Heart right ventricle (tissue), 16 donors: ENCODE results near the gene LIMCH1. TPM values are rescaled to one million over a fixed set of nuclear protein-coding genes. Genes with fewer than 3 reads are reported as not detected.

Source experiments
- ATAC-seq, 8 donors: fragments of 200-7000 bp; cut with Tn5 transposase; one replicate each; pipeline ENCODE4 v1.9.1; 2020; ENCODE audit warnings: mild to moderate bottlenecking in 8 of 8, moderate library complexity in 8 of 8, moderate number of reproducible peaks in 1 of 8
- DNase-seq, 2 donors: peaks; one replicate each; pipeline ENCODE4 v3.0.0-alpha.2; 2020
- H3K27ac ChIP-seq, 10 donors: fragments of 200-600 bp; sonication (generic) in 2 of 10; one replicate each; pipeline versions ENCODE4 v1.5.0 to v1.8.0; 2020 to 2022; ENCODE audit warnings: mild to moderate bottlenecking in 3 of 10
- H3K27me3 ChIP-seq, 7 donors: fragments of 200-600 bp; one replicate each; pipeline ENCODE4 v1.8.0; 2021 to 2022; ENCODE audit warnings: mild to moderate bottlenecking in 2 of 7
- H3K36me3 ChIP-seq, 9 donors: fragments of 200-600 bp; sonication (generic) in 1 of 9; one replicate each; pipeline versions ENCODE4 v1.5.0 to v1.8.0; 2020 to 2022; ENCODE audit warnings: mild to moderate bottlenecking in 2 of 9
- H3K4me1 ChIP-seq, 9 donors: fragments of 200-600 bp; sonication (generic) in 1 of 9; one replicate each; pipeline versions ENCODE4 v1.5.0 to v1.8.0; 2020 to 2022; ENCODE audit warnings: mild to moderate bottlenecking in 4 of 9
- H3K4me3 ChIP-seq, 10 donors: fragments of 200-600 bp; sonication (generic) in 2 of 10; one replicate each; pipeline versions ENCODE4 v1.5.0 to v1.8.0; 2020 to 2022; ENCODE audit warnings: mild to moderate bottlenecking in 7 of 10, moderate library complexity in 2 of 10
- H3K9me3 ChIP-seq, 11 donors: fragments of 200-600 bp in 10 of 11; sonication (generic) in 2 of 11; one replicate each; pipeline versions ENCODE4 v1.5.0 to v1.8.0; 2013 to 2022; ENCODE audit warnings: mild to moderate bottlenecking in 2 of 11, control low read depth in 1 of 11, moderate library complexity in 1 of 11
- CTCF ChIP-seq, 9 donors: fragments of 200-600 bp; sonication (generic) in 2 of 9; IDR thresholded peaks; one replicate each; pipeline versions ENCODE4 v1.5.0 to v1.8.0; 2021 to 2022; ENCODE audit warnings: antibody characterized with exemption in 9 of 9, mild to moderate bottlenecking in 5 of 9, moderate library complexity in 1 of 9
- WGBS, 2 donors: extraction: QIAGEN DNeasy Blood & Tissue Kit; methylation state at CpG; one replicate each; pipeline ENCODE4 v1.1.7; 2013; ENCODE audit warnings: inconsistent platforms in 1 of 2; 5-methylcytosine and 5-hydroxymethylcytosine counted together
- intact Hi-C, 10 donors: fragments of 100-400 bp; cut with DNase I; formaldehyde crosslinking; loops; one replicate each; pipeline versions ENCODE4 v1.11.1 to v1.14.2; 2022
- polyA plus RNA-seq, 2 donors: library from polyadenylated mRNA; stranded (reverse); fragments of 200-250 nt; gene quantifications; one replicate each; pipeline ENCODE4 v1.2.3, GENCODE V29; 2013
- total RNA-seq, 10 donors: library from RNA; stranded (reverse); fragmentation: NEBNext Ultra II Directional in 3 of 10; extraction: Animal tissue kit (Norgen Biotek cat#: 25700) in 3 of 10; gene quantifications; one replicate each; pipeline versions ENCODE4 v1.2.1 to v1.2.4, GENCODE V29; 2021 to 2023
- donor health status: Arrhythmogenic right ventricular cardiomyopathy.
- donor health status: ischemic (EF 13 %, LVEDD 7.1; RV severe dilation, severe dysfunction).
- donor health status: healthy with polysubstance abuse.
- donor health status: DM: no; HTN: yes; CAD: no.
- donor health status: DM: no; HTN: no; CAD: no.
- donor health status: ischemic (EF 25% LVEDD 6.9; RV normal size, moderate dysfunction).
- donor health status: ischemic (EF 25% LVEDD 5.7; RV mildly dilated, moderate dysfunction).
- donor health status: healthy.
- donor health status: DM: yes; HTN: yes; CAD: no.
- donor health status: Ischemic cardiomyopathy.
- donor health status: ischemic (EF 35%, LVEDD 5.7; RV mildly dilated, moderate dysfunction).
- donor health status: nonischemic (EF 11% LVEDD 7.7; RV severe dilation, severe dysfunction).
- donor health status: DM: yes; HTN: yes; CAD: no.
- donor health status: PGD.
- donor health status: ischemic (EF 29% LVEDD 5.4; RV normal size, mild dysfunction).
- donor health status: nonischemic (EF 23%, LVEDD 6.1; RV moderate dilation, normal function).

LIMCH1 gene
- total and polyA plus RNA-seq, 12 donors: 28.4 to 410 (median 280) TPM

- H3K27ac ChIP-seq: no peak overlapping the region
- no peaks in the 10 kb centered on the region for H3K9me3 ChIP-seq
- intact Hi-C loops: loop anchor here in 1 of 10 donors (5.0 kb wide), 1 partner anchor 116 kb away; no protein-coding TSS in a partner anchor
- no peaks in the 10 kb centered on the region for H3K27me3 ChIP-seq
- peaks cover 0 to 87% (median 3%) of the 10 kb centered on the region in 9 donors for H3K36me3 ChIP-seq
- no peak for DNase-seq
- no peak for TF ChIP-seq CTCF (IDR thresholded peaks at IDR 0.05)
- ATAC-seq: no peak
- H3K4me1 ChIP-seq: no peaks in the 10 kb centered on the region
- no peak overlapping the region for H3K4me3 ChIP-seq
- WGBS, 2 donors: 78 to 84% methylated on average over 4 of the region's 4 CpGs
These were observed 158.8 kb downstream of the LIMCH1 start for GRCh38 chr4:41696763-41697162.

- TF ChIP-seq CTCF (IDR thresholded peaks at IDR 0.05): no peak
- Histone ChIP-seq H3K9me3 (no peaks in the 10 kb centered on the region), H3K36me3 (peaks cover 0 to 36% (median 0%) of the 10 kb centered on the region in 9 donors), H3K27ac (no peak overlapping the region), H3K4me3 (no peak overlapping the region), H3K27me3 (no peaks in the 10 kb centered on the region), H3K4me1 (no peaks in the 10 kb centered on the region)
- 86 to 93% methylated on average over 3 of the region's 3 CpGs for WGBS, 2 donors
- intact Hi-C loops: no loop called here
- no peak for ATAC-seq
- DNase-seq: no peak
These were observed 164.0 kb downstream of the LIMCH1 start for GRCh38 chr4:41701983-41702382.

- no peak for TF ChIP-seq CTCF (IDR thresholded peaks at IDR 0.05)
- Histone ChIP-seq H3K9me3 (no peaks in the 10 kb centered on the region), H3K27ac (no peak overlapping the region), H3K4me1 (no peaks in the 10 kb centered on the region), H3K36me3 (peaks cover 0 to 28% (median 0%) of the 10 kb centered on the region in 9 donors), H3K27me3 (peaks cover 0 to under 1% (median 0%) of the 10 kb centered on the region in 7 donors), H3K4me3 (no peak overlapping the region)
- 77 to 81% methylated on average over 4 of the region's 4 CpGs for WGBS, 2 donors
- intact Hi-C loops: loop anchor here in 1 of 10 donors (1.0 kb wide), 1 partner anchor 42 kb away; no protein-coding TSS in a partner anchor
- DNase-seq (no peak), ATAC-seq (no peak)
These were observed 164.8 kb downstream of the LIMCH1 start for GRCh38 chr4:41702770-41703169.

GRCh38 chr4:41703785-41704184 lies 165.8 kb downstream of the LIMCH1 start:
- H3K4me1 ChIP-seq: no peaks in the 10 kb centered on the region
- 58 to 65% methylated on average over 3 of the region's 3 CpGs for WGBS, 2 donors
- no peak overlapping the region for H3K27ac ChIP-seq
- peaks cover 0 to 18% (median 0%) of the 10 kb centered on the region in 9 donors for H3K36me3 ChIP-seq
- ATAC-seq (no peak), DNase-seq (no peak)
- H3K27me3 ChIP-seq: peaks cover 0 to 10% (median 0%) of the 10 kb centered on the region in 7 donors
- no peak for TF ChIP-seq CTCF (IDR thresholded peaks at IDR 0.05)
- no peaks in the 10 kb centered on the region for H3K9me3 ChIP-seq
- intact Hi-C loops: loop anchor here in 1 of 10 donors (1.0 kb wide), 1 partner anchor 41 kb away; no protein-coding TSS in a partner anchor
- no peak overlapping the region for H3K4me3 ChIP-seq
